IPS-15b (cell line): ENCODE results near the gene ABLIM2.
A peak's percentile ranks its signal among the peaks of the same experiment; 100 is the strongest.
"Not testable (repeated sequence)": the region's sequence is repeated elsewhere in the genome, so short reads cannot be mapped to it uniquely, and the experiment has no call there.

Experiments used
- H3K27me3 ChIP-seq: one replicate; pipeline ENCODE4 v1.6.1; 2013; ENCODE audit warnings: low read length; ENCODE audit not compliant: control insufficient read depth, insufficient read depth
- H3K36me3 ChIP-seq: one replicate; pipeline ENCODE4 v1.6.1; 2013; ENCODE audit warnings: low read length; ENCODE audit not compliant: control insufficient read depth, insufficient read depth
- H3K4me1 ChIP-seq: one replicate; pipeline ENCODE4 v1.6.1; 2013; ENCODE audit warnings: mild to moderate bottlenecking, low read length; ENCODE audit not compliant: control insufficient read depth, insufficient read depth
- H3K4me3 ChIP-seq: one replicate; pipeline ENCODE4 v1.5.1; 2013; ENCODE audit warnings: low read depth, low read length
- H3K9ac ChIP-seq: one replicate; pipeline ENCODE4 v1.6.1; 2013; ENCODE audit warnings: low read depth, mild to moderate bottlenecking, low read length
- H3K9me3 ChIP-seq: one replicate; pipeline ENCODE4 v1.6.1; 2013; ENCODE audit warnings: mild to moderate bottlenecking, low read length; ENCODE audit not compliant: control insufficient read depth, insufficient read depth

Gene ABLIM2

GRCh38 chr4:8139726-8140125 is 18.9 kb downstream of the ABLIM2 start:
- H3K9me3 ChIP-seq, H3K4me1 ChIP-seq, H3K9ac ChIP-seq, H3K4me3 ChIP-seq, H3K27me3 ChIP-seq, H3K36me3 ChIP-seq: not testable (repeated sequence)

DNA sequence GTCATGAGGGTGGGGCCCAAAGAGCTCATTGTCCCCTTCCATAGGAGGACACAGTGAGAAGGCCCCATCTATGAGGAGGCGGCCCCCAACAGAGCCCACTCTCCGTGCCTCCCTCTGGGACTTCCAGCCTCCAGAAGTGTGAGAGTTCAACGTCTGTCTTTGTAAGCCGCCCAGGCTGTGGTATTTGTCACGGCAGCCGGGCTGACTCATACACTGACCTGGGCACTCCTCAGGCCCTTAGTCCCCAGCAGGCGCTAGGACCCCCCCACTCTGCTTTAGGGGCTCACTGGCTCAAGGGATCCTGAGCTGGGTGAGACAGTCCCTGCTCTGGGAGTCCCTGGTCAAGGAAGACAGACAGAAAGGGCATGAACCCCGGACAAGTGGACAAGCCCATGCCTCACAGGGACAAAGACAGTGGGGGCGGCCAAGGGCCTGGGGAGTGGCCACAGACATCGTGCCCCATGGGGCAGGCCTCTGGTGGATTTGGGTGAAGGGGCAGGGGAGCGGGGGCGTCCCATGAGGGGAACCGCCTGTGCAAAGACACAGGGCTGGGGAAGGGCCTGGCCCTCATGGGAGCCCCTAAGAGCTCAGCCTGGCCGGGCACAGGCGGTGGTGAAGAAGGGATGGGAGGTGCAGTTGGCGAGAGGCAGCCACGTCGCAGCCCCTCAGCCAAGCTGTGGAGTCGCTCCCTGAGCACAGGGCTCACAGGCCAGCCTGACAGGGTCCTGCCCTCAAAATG is 21.5 kb downstream of the ABLIM2 start:
- Histone ChIP-seq H3K9ac (no peak overlapping the region), H3K4me1 (no peaks in the 10 kb centered on the region), H3K4me3 (no peak overlapping the region), H3K9me3 (no peaks in the 10 kb centered on the region), H3K36me3 (no peaks in the 10 kb centered on the region), H3K27me3 (no peaks in the 10 kb centered on the region)

DNA sequence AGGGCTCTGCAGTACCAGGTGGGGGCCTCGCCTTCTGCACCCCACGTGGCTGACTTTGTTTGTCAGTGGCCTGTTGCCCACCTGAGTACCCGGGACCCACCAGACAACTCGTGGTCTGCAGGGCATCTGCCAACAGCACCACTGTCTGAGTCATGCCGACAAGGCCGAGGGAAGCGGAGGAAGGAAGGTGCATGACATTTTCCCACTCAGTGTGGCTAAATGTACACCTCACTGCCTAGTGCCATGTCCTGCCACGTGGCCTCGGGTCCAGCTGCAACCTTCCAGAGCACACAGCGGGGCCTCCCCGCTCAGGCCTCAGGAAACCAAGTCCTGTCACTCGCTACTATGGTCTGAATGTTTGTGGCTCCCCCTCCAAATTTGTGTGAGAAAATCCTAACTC is 22.1 kb downstream of the ABLIM2 start:
- Histone ChIP-seq H3K36me3 (no peaks in the 10 kb centered on the region), H3K4me1 (no peaks in the 10 kb centered on the region), H3K9ac (no peak overlapping the region), H3K4me3 (no peak overlapping the region), H3K27me3 (no peaks in the 10 kb centered on the region), H3K9me3 (no peaks in the 10 kb centered on the region)

DNA sequence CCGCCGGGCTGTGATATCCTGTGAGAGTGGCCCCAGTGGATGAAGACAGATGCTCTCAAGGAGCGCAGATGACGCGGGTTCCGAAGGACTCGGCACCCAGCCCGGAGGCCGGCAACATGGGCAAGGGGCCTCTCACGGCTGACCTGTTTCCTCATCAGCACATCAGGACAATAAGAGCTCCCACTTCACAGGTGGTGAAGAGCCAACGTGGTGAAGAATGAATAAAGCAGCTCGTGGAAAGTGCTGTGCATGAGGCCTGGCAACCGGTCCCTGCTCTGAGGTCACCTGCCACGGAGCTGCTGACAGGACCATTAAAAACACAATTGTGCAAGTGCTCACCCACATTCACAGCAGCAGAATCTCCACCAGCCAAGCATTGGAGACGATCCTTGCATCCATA is 22.9 kb downstream of the ABLIM2 start:
- H3K4me3 ChIP-seq, result no peak overlapping the region
- no peak overlapping the region for H3K9ac ChIP-seq
- no peaks in the 10 kb centered on the region for H3K4me1 ChIP-seq
- H3K9me3 ChIP-seq, result no peaks in the 10 kb centered on the region
- H3K36me3 ChIP-seq, result no peaks in the 10 kb centered on the region
- no peaks in the 10 kb centered on the region for H3K27me3 ChIP-seq

- no peaks in the 10 kb centered on the region for H3K27me3 ChIP-seq
- H3K36me3 ChIP-seq, result no peaks in the 10 kb centered on the region
- no peak overlapping the region for H3K9ac ChIP-seq
- no peaks in the 10 kb centered on the region for H3K4me1 ChIP-seq
- no peaks in the 10 kb centered on the region for H3K9me3 ChIP-seq
- no peak overlapping the region for H3K4me3 ChIP-seq
These were observed 24.6 kb downstream of the ABLIM2 start for GRCh38 chr4:8133897-8134563.

DNA sequence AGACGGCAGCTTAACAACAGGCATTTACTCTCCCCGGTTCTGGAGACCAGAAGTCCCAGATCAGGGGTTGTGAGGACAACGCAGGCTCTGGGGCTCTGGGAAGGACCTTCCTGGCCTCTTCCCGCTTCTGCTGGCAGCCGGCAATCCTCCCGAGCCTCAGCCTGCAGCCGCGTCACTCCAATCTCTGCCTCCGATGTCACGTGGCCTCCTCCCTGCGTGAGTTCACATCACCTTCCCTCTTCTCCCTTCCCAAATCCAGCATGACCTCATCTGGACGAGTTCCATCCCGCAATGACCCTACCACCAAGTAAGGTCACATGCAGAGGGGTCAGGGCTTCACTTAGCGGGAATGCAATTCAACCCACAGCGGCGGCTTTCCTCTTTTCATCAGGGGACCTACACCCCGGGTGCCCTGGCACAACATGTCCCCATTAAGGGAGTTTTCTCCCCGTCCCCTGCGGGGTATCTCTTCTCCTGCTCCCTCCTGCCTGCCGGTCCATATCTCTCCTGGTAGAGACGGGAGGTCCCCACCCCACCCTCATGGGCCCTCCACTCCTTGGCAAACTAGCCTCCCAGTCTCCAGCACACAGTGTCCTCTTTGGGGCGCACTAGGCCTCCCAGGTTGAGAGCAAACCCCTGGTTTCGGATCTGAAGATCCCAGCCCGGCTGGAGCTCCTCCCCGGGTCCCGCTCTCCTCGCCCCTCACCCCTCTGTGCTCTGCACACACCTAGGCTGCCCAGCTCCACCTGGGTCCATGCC is 25.5 kb downstream of the ABLIM2 start:
- peaks cover under 1% of the 10 kb centered on the region for H3K4me1 ChIP-seq

GRCh38 chr4:8132400-8132799 is 26.2 kb downstream of the ABLIM2 start:
- Histone ChIP-seq H3K27me3 (no peaks in the 10 kb centered on the region), H3K4me3 (no peak overlapping the region), H3K4me1 (peaks cover 4% of the 10 kb centered on the region)

More for the DNA sequence above, 25.5 kb downstream of the ABLIM2 start:
- no peaks in the 10 kb centered on the region for H3K27me3 ChIP-seq
- H3K9ac ChIP-seq, result peak overlapping the region; percentile 32
- H3K9me3 ChIP-seq, result no peaks in the 10 kb centered on the region
- H3K36me3 ChIP-seq, result no peaks in the 10 kb centered on the region
- H3K4me3 ChIP-seq, result no peak overlapping the region

GRCh38 chr4:8131826-8132225 is 26.8 kb downstream of the ABLIM2 start:
- Histone ChIP-seq H3K9ac (no peak overlapping the region), H3K36me3 (no peaks in the 10 kb centered on the region), H3K4me1 (peaks cover 4% of the 10 kb centered on the region), H3K9me3 (no peaks in the 10 kb centered on the region), H3K4me3 (no peak overlapping the region), H3K27me3 (no peaks in the 10 kb centered on the region)

More at GRCh38 chr4:8132400-8132799, 26.2 kb downstream of the ABLIM2 start:
- Histone ChIP-seq H3K36me3 (no peaks in the 10 kb centered on the region), H3K9me3 (no peaks in the 10 kb centered on the region), H3K9ac (no peak overlapping the region)

GRCh38 chr4:8131210-8131609 is 27.4 kb downstream of the ABLIM2 start:
- H3K36me3 ChIP-seq, result no peaks in the 10 kb centered on the region
- no peak overlapping the region for H3K4me3 ChIP-seq
- H3K9me3 ChIP-seq, result no peaks in the 10 kb centered on the region
- no peak overlapping the region for H3K9ac ChIP-seq
- H3K4me1 ChIP-seq, result peaks cover 4% of the 10 kb centered on the region
- no peaks in the 10 kb centered on the region for H3K27me3 ChIP-seq

- Histone ChIP-seq H3K9me3 (no peaks in the 10 kb centered on the region), H3K4me1 (peaks cover 4% of the 10 kb centered on the region), H3K4me3 (no peak overlapping the region), H3K36me3 (no peaks in the 10 kb centered on the region), H3K27me3 (no peaks in the 10 kb centered on the region), H3K9ac (no peak overlapping the region)
These were observed 28.1 kb downstream of the ABLIM2 start for GRCh38 chr4:8130346-8131066.

DNA sequence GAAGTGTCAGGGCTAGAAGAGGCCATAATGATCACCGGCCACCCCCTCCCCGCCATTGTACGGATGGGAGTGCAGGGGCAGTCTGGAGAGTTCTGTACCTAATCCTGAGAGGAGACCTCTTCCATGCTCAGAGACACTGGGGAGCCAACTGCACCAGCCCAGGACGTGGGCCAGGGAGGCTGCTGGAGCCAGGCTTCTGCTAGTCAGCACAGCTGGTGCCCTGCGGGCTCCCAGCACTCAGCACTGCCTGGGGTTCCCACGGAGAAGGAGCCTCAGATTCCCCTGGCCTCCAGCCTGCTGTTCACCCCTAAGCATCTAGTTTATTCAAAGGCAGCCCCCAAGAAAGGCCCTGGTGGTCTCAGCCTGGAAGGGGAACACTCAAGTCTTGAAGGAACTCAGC is 28.8 kb downstream of the ABLIM2 start:
- Histone ChIP-seq H3K4me3 (no peak overlapping the region), H3K4me1 (peaks cover 4% of the 10 kb centered on the region), H3K36me3 (no peaks in the 10 kb centered on the region), H3K27me3 (no peaks in the 10 kb centered on the region), H3K9me3 (no peaks in the 10 kb centered on the region), H3K9ac (no peak overlapping the region)
